ENCODE results near the gene PRKCA.
"Not testable (repeated sequence)": the region's sequence is repeated elsewhere in the genome, so short reads cannot be mapped to it uniquely, and the experiment has no call there.

PRKCA gene

GRCh38 chr17:66582373-66583111 lies 280.1 kb downstream of the PRKCA start:
- no peak for DNase-seq

- no peak for DNase-seq
Observed at GRCh38 chr17:66583112-66583748, 280.8 kb downstream of the PRKCA start.

- no peak for DNase-seq
Observed at GRCh38 chr17:66584927-66585326, 282.5 kb downstream of the PRKCA start.

- no peak for DNase-seq
Observed at GRCh38 chr17:66585472-66585871, 283.1 kb downstream of the PRKCA start.

- DNase-seq = no peak
Observed at GRCh38 chr17:66589892-66590291, 287.5 kb downstream of the PRKCA start.

GRCh38 chr17:66593116-66593515 lies 290.7 kb downstream of the PRKCA start:
- DNase-seq = no peak

- DNase-seq = no peak
Observed at GRCh38 chr17:66595893-66596292, 293.5 kb downstream of the PRKCA start.

GRCh38 chr17:66602659-66603384 lies 300.4 kb downstream of the PRKCA start:
- DNase-seq = no peak

- no peak for DNase-seq
Observed at GRCh38 chr17:66604376-66604775, 302.0 kb downstream of the PRKCA start.

GRCh38 chr17:66605541-66605940 lies 303.1 kb downstream of the PRKCA start:
- no peak for DNase-seq

GRCh38 chr17:66610361-66611133 lies 308.1 kb downstream of the PRKCA start:
- DNase-seq = no peak

GRCh38 chr17:66611397-66611796 lies 309.0 kb downstream of the PRKCA start:
- DNase-seq = no peak

GRCh38 chr17:66612993-66613392 lies 310.6 kb downstream of the PRKCA start:
- no peak for DNase-seq

- no peak for DNase-seq
Observed at GRCh38 chr17:66614469-66614868, 312.1 kb downstream of the PRKCA start.

- no peak for DNase-seq
Observed at GRCh38 chr17:66619206-66619605, 316.8 kb downstream of the PRKCA start.

GRCh38 chr17:66620528-66620927 lies 318.1 kb downstream of the PRKCA start:
- DNase-seq = no peak

GRCh38 chr17:66624630-66625029 lies 322.2 kb downstream of the PRKCA start:
- DNase-seq = not testable (repeated sequence)

GRCh38 chr17:66625311-66625767 lies 322.9 kb downstream of the PRKCA start:
- DNase-seq = no peak

- no peak for DNase-seq
Observed at GRCh38 chr17:66627985-66628384, 325.6 kb downstream of the PRKCA start.

GRCh38 chr17:66629762-66630161 lies 327.3 kb downstream of the PRKCA start:
- DNase-seq = no peak

- no peak for DNase-seq
Observed at GRCh38 chr17:66630379-66630778, 328.0 kb downstream of the PRKCA start.

GRCh38 chr17:66630828-66631472 lies 328.5 kb downstream of the PRKCA start:
- no peak for DNase-seq

Measured in T-helper 1 cell (primary cell).